ENCODE data around the gene CTSO.

DNA sequence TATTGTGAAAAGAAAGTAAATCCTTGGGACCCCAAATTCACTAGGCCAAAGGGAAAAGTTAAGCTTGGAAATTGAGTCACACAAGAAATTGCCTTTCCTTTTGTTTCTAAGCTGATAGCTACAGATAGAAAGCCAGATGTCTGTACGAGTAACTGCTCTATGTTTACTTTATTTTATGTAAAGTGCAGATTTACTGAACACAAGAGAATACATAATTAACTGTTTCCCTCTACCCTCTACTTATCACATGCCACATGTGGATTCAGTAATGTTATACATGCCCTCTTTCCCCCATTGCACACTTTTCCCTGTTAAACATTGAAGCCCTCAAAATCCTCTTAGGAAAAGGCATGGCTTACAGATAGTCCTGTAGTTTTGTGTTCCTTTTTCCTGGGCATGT is 66.6 kb downstream of the CTSO start:
- TF ChIP-seq, protein P1, sequence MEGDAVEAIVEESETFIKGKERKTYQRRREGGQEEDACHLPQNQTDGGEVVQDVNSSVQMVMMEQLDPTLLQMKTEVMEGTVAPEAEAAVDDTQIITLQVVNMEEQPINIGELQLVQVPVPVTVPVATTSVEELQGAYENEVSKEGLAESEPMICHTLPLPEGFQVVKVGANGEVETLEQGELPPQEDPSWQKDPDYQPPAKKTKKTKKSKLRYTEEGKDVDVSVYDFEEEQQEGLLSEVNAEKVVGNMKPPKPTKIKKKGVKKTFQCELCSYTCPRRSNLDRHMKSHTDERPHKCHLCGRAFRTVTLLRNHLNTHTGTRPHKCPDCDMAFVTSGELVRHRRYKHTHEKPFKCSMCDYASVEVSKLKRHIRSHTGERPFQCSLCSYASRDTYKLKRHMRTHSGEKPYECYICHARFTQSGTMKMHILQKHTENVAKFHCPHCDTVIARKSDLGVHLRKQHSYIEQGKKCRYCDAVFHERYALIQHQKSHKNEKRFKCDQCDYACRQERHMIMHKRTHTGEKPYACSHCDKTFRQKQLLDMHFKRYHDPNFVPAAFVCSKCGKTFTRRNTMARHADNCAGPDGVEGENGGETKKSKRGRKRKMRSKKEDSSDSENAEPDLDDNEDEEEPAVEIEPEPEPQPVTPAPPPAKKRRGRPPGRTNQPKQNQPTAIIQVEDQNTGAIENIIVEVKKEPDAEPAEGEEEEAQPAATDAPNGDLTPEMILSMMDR (IDR thresholded peaks at IDR 0.05; ENCODE audit: insufficient read depth, low read length, poor library complexity, severe bottlenecking) = no peak
- TF ChIP-seq EZH2phosphoT487 (conservative IDR thresholded peaks at IDR 0.05; ENCODE audit: low read length) = no peak
